Left ventricle myocardium inferior (tissue), 1 donor: Measurements from ENCODE around the gene FAM241A. TPM values are rescaled to one million over a fixed set of nuclear protein-coding genes. Genes with fewer than 3 reads are reported as not detected.

Experiments used
- DNase-seq: peaks from one replicate; pipeline ENCODE4 v3.0.0-alpha.2; 2020
- H3K27ac ChIP-seq: fragments of 200-600 bp; replicated peaks from 2 replicates; pipeline ENCODE4 v1.8.0; 2021
- H3K27me3 ChIP-seq: fragments of 200-600 bp; 2 replicates; pipeline ENCODE4 v1.8.0; 2021; ENCODE audit warnings: low read depth
- H3K36me3 ChIP-seq: fragments of 200-600 bp; 2 replicates; pipeline ENCODE4 v1.8.0; 2021
- H3K4me1 ChIP-seq: fragments of 200-600 bp; 2 replicates; pipeline ENCODE4 v1.8.0; 2021
- H3K4me3 ChIP-seq: fragments of 200-600 bp; 2 replicates; pipeline ENCODE4 v1.8.0; 2021; ENCODE audit warnings: mild to moderate bottlenecking, moderate library complexity
- H3K9me3 ChIP-seq: fragments of 200-600 bp; replicated peaks from 2 replicates; pipeline ENCODE4 v1.8.0; 2021
- CTCF ChIP-seq: fragments of 200-600 bp; IDR thresholded peaks from 2 replicates; pipeline ENCODE4 v1.8.0; 2021; ENCODE audit warnings: antibody characterized with exemption, mild to moderate bottlenecking, borderline replicate concordance
- intact Hi-C: fragments of 100-400 bp; cut with micrococcal nuclease; formaldehyde crosslinking; loops from one replicate; pipeline ENCODE4 v1.11.0; 2022
- total RNA-seq: library from RNA; stranded (reverse); fragmentation: NEBNext Ultra II Directional; extraction: Animal tissue kit (Norgen Biotek cat#: 25700); gene quantifications from one replicate; pipeline ENCODE4 v1.2.1, GENCODE V29; 2021
- donor health status: DM: no; HTN: yes; CAD: no; lungs with severe emphysema.

Gene FAM241A
- total RNA-seq, 1 donor from 2014 or later, result 7.6 TPM

- Histone ChIP-seq H3K27ac (no peak overlapping the region), H3K4me3 (no peak overlapping the region), H3K27me3 (no peaks in the 10 kb centered on the region), H3K4me1 (peaks cover 5% of the 10 kb centered on the region), H3K36me3 (no peaks in the 10 kb centered on the region), H3K9me3 (no peaks in the 10 kb centered on the region)
- no peak for TF ChIP-seq CTCF
- intact Hi-C loops, result no loop called here
- DNase-seq, result no peak
Observed at GRCh38 chr4:112114452-112114851, 30.8 kb upstream of the FAM241A start.

GRCh38 chr4:112118742-112119352 is 26.4 kb upstream of the FAM241A start:
- DNase-seq, result no peak
- Histone ChIP-seq H3K4me1 (peaks cover 5% of the 10 kb centered on the region), H3K9me3 (no peaks in the 10 kb centered on the region), H3K36me3 (no peaks in the 10 kb centered on the region), H3K4me3 (no peak overlapping the region), H3K27me3 (no peaks in the 10 kb centered on the region), H3K27ac (no peak overlapping the region)
- intact Hi-C loops, result no loop called here
- no peak for TF ChIP-seq CTCF

GRCh38 chr4:112119353-112119783 is 25.9 kb upstream of the FAM241A start:
- H3K27me3 ChIP-seq, result no peaks in the 10 kb centered on the region
- no peaks in the 10 kb centered on the region for H3K9me3 ChIP-seq
- H3K36me3 ChIP-seq, result no peaks in the 10 kb centered on the region
- peaks cover 5% of the 10 kb centered on the region for H3K4me1 ChIP-seq
- H3K27ac ChIP-seq, result no peak overlapping the region
- intact Hi-C loops, result no loop called here
- TF ChIP-seq CTCF, result no peak
- no peak overlapping the region for H3K4me3 ChIP-seq
- DNase-seq, result no peak

- H3K36me3 ChIP-seq, result no peaks in the 10 kb centered on the region
- peaks cover 5% of the 10 kb centered on the region for H3K4me1 ChIP-seq
- H3K9me3 ChIP-seq, result no peaks in the 10 kb centered on the region
- intact Hi-C loops, result no loop called here
- TF ChIP-seq CTCF, result no peak
- no peaks in the 10 kb centered on the region for H3K27me3 ChIP-seq
- no peak overlapping the region for H3K27ac ChIP-seq
- no peak for DNase-seq
- no peak overlapping the region for H3K4me3 ChIP-seq
Observed at GRCh38 chr4:112120021-112120420, 25.2 kb upstream of the FAM241A start.

GRCh38 chr4:112125416-112125815 is 19.8 kb upstream of the FAM241A start:
- H3K4me1 ChIP-seq, result peaks cover 24% of the 10 kb centered on the region
- H3K27me3 ChIP-seq, result no peaks in the 10 kb centered on the region
- no peaks in the 10 kb centered on the region for H3K9me3 ChIP-seq
- no peak overlapping the region for H3K4me3 ChIP-seq
- no peak for TF ChIP-seq CTCF
- no peak overlapping the region for H3K27ac ChIP-seq
- intact Hi-C loops, result no loop called here
- no peaks in the 10 kb centered on the region for H3K36me3 ChIP-seq
- DNase-seq, result no peak
